Gastrocnemius medialis (tissue), 4 donors: Measurements from ENCODE around the gene PLD4. TPM values are rescaled to one million over a fixed set of nuclear protein-coding genes. Genes with fewer than 3 reads are reported as not detected.

Experiments used
- ATAC-seq, 2 donors: fragments of 150-250 bp; one replicate each; pipeline ENCODE4 v1.9.1; 2016
- DNase-seq, 2 donors: peaks; one replicate each; pipeline ENCODE4 v3.0.0-alpha.2; 2019
- H3K27ac ChIP-seq, 4 donors: fragments of 200-600 bp; sonication (generic); 1 replicate in 1 of 4; 2 replicates in 3 of 4; pipeline ENCODE4 v1.5.1; 2016 to 2018; ENCODE audit warnings: mild to moderate bottlenecking in 2 of 4, moderate library complexity in 1 of 4
- H3K27me3 ChIP-seq, 3 donors: fragments of 200-600 bp; sonication (generic) in 2 of 3; 1 replicate in 1 of 3; 2 replicates in 2 of 3; pipeline versions ENCODE4 v1.5.1 to v1.6.0; 2016 to 2019; ENCODE audit warnings: mild to moderate bottlenecking in 1 of 3, moderate library complexity in 1 of 3
- H3K36me3 ChIP-seq, 2 donors: fragments of 200-600 bp; sonication (generic) in 1 of 2; one replicate each; pipeline ENCODE4 v1.5.1; 2017 to 2018
- H3K4me1 ChIP-seq, 2 donors: fragments of 200-600 bp; sonication (generic) in 1 of 2; one replicate each; pipeline ENCODE4 v1.5.1; 2016 to 2017; ENCODE audit warnings: mild to moderate bottlenecking in 2 of 2
- H3K4me3 ChIP-seq, 4 donors: fragments of 200-600 bp; sonication (generic) in 3 of 4; 1 replicate in 1 of 4; 2 replicates in 3 of 4; pipeline ENCODE4 v1.5.1; 2016 to 2019; ENCODE audit warnings: mild to moderate bottlenecking in 2 of 4
- H3K9me3 ChIP-seq, 3 donors: fragments of 200-600 bp; sonication (generic) in 2 of 3; 1 replicate in 1 of 3; 2 replicates in 2 of 3; pipeline ENCODE4 v1.5.1; 2016 to 2019
- CTCF ChIP-seq, 5 experiments: fragments of 450-650 bp in 3 of 5; fragments of 200-600 bp in 2 of 5; sonication (generic) in 2 of 5; IDR thresholded peaks in 4 of 5; conservative IDR thresholded peaks in 1 of 5; 1 replicate in 4 of 5; 2 replicates in 1 of 5; pipeline ENCODE4 v1.5.1; 2016 to 2019; ENCODE audit warnings: antibody characterized with exemption in 5 of 5, mild to moderate bottlenecking in 3 of 5, moderate library complexity in 3 of 5
- POLR2A ChIP-seq, 2 donors: fragments of 450-650 bp; IDR thresholded peaks; one replicate each; pipeline ENCODE4 v1.6.1; 2017; ENCODE audit warnings: antibody characterized with exemption in 2 of 2, mild to moderate bottlenecking in 2 of 2, moderate library complexity in 2 of 2
- in situ Hi-C, 4 donors: fragments of 200-750 bp; cut with MboI; loops; one replicate each; pipeline versions ENCODE4 v1.15.0 to v1.8.0; 2017; ENCODE audit warnings: low sequenced_read_pairs in 4 of 4
- intact Hi-C: fragments of 100-400 bp; cut with DNase I; formaldehyde crosslinking; loops from one replicate; pipeline ENCODE4 v1.15.1; 2023; ENCODE audit warnings: low total_unique reads
- total RNA-seq, 4 donors: library from RNA; depleted of rRNA; stranded (reverse); fragments of >200 nt; gene quantifications; one replicate each; pipeline versions ENCODE4 v1.1.0 to v1.2.3, GENCODE V29; 2016

The PLD4 gene
- total RNA-seq, 4 donors from 2014 or later, result not detected

GRCh38 chr14:104932676-104933631, 8.3 kb downstream of the PLD4 start:
- peaks cover 0 to 7% of the 10 kb centered on the region in 2 donors for H3K4me1 ChIP-seq
- TF ChIP-seq POLR2A (IDR thresholded peaks at IDR 0.05), result no peak
- peak; percentile 28 to 83 (median 70) for TF ChIP-seq CTCF (IDR thresholded peaks at IDR 0.05 in 4 of 5, conservative IDR thresholded peaks at IDR 0.05 in 1 of 5)
- in situ Hi-C loops, result no loop called here
- ATAC-seq (peak; percentile 72 to 84), DNase-seq (peak; percentile 32 to 55)
- peak overlapping the region in 1 of 4 donors; percentile 47 for H3K27ac ChIP-seq
- intact Hi-C loops, result loop anchor here (1.0 kb wide), 1 partner anchor 39 kb away; no protein-coding TSS in a partner anchor
- H3K27me3 ChIP-seq, result peaks cover 0 to 21% (median 4%) of the 10 kb centered on the region in 3 donors
- H3K4me3 ChIP-seq, result peak overlapping the region; percentile 57 to 81 (median 63)
- H3K36me3 ChIP-seq, result no peaks in the 10 kb centered on the region
- H3K9me3 ChIP-seq, result no peaks in the 10 kb centered on the region

- in situ Hi-C loops, result no loop called here
- H3K27me3 ChIP-seq, result peaks cover 0 to 27% (median 4%) of the 10 kb centered on the region in 3 donors
- peak overlapping the region in 3 of 4 donors; percentile 59 to 81 (median 67) for H3K4me3 ChIP-seq
- ATAC-seq (no peak), DNase-seq (no peak)
- no peaks in the 10 kb centered on the region for H3K9me3 ChIP-seq
- H3K27ac ChIP-seq, result no peak overlapping the region
- intact Hi-C loops, result loop anchor here (1.0 kb wide), 1 partner anchor 38 kb away; no protein-coding TSS in a partner anchor
- TF ChIP-seq CTCF (IDR thresholded peaks at IDR 0.05 in 4 of 5, conservative IDR thresholded peaks at IDR 0.05 in 1 of 5) (no peak), POLR2A (IDR thresholded peaks at IDR 0.05) (no peak)
- H3K4me1 ChIP-seq, result peaks cover 0 to 7% of the 10 kb centered on the region in 2 donors
- H3K36me3 ChIP-seq, result no peaks in the 10 kb centered on the region
Observed at GRCh38 chr14:104933746-104934733, 9.4 kb downstream of the PLD4 start.

GRCh38 chr14:104935026-104935650, 10.5 kb downstream of the PLD4 start:
- Histone ChIP-seq H3K27ac (no peak overlapping the region), H3K27me3 (peaks cover 0 to 28% (median 4%) of the 10 kb centered on the region in 3 donors), H3K9me3 (no peaks in the 10 kb centered on the region), H3K4me1 (peaks cover 0 to 7% of the 10 kb centered on the region in 2 donors), H3K4me3 (no peak overlapping the region), H3K36me3 (no peaks in the 10 kb centered on the region)
- ATAC-seq (no peak), DNase-seq (no peak)
- in situ Hi-C loops, result no loop called here
- intact Hi-C loops, result no loop called here
- TF ChIP-seq POLR2A (IDR thresholded peaks at IDR 0.05), result no peak
- TF ChIP-seq CTCF (IDR thresholded peaks at IDR 0.05 in 4 of 5, conservative IDR thresholded peaks at IDR 0.05 in 1 of 5), result no peak

DNA sequence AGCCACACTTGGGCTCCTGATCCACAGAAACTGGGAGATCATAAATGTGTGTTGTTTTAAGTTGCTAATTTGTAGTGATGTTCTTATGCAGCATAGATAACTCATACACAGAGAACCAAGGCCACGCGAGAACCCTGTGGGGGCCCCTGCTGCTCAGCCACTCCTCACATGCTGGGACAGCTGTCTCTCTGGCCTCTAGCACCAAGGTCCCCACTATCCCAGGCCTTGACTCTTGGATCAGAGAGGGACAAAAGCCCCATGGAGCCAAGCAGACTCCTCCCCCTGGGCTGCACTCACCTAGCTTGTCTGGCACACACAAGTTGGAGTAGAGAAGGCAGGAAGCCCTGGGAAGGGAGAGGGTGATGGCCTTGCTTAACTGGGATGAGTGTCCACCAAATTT, 11.3 kb downstream of the PLD4 start:
- intact Hi-C loops (no loop called here), in situ Hi-C loops (no loop called here)
- Histone ChIP-seq H3K27ac (no peak overlapping the region), H3K36me3 (no peaks in the 10 kb centered on the region), H3K9me3 (no peaks in the 10 kb centered on the region), H3K27me3 (peaks cover 0 to 28% (median 4%) of the 10 kb centered on the region in 3 donors), H3K4me3 (no peak overlapping the region), H3K4me1 (peaks cover 0 to 7% of the 10 kb centered on the region in 2 donors)
- DNase-seq (no peak), ATAC-seq (no peak)
- TF ChIP-seq CTCF (IDR thresholded peaks at IDR 0.05 in 4 of 5, conservative IDR thresholded peaks at IDR 0.05 in 1 of 5) (no peak), POLR2A (IDR thresholded peaks at IDR 0.05) (no peak)
